GM18499 (cell line): ENCODE results near the gene UAP1L1.

Experiments
- ATAC-seq: cut with Tn5 transposase; IDR thresholded peaks from one replicate; pipeline ENCODE4 v1.9.1; 2021; ENCODE audit warnings: moderate number of reproducible peaks; ENCODE audit not compliant: insufficient read depth, unreplicated experiment

UAP1L1 gene

GRCh38 chr9:137089232-137089947, 12.1 kb downstream of the UAP1L1 start:
- ATAC-seq, result no peak

DNA sequence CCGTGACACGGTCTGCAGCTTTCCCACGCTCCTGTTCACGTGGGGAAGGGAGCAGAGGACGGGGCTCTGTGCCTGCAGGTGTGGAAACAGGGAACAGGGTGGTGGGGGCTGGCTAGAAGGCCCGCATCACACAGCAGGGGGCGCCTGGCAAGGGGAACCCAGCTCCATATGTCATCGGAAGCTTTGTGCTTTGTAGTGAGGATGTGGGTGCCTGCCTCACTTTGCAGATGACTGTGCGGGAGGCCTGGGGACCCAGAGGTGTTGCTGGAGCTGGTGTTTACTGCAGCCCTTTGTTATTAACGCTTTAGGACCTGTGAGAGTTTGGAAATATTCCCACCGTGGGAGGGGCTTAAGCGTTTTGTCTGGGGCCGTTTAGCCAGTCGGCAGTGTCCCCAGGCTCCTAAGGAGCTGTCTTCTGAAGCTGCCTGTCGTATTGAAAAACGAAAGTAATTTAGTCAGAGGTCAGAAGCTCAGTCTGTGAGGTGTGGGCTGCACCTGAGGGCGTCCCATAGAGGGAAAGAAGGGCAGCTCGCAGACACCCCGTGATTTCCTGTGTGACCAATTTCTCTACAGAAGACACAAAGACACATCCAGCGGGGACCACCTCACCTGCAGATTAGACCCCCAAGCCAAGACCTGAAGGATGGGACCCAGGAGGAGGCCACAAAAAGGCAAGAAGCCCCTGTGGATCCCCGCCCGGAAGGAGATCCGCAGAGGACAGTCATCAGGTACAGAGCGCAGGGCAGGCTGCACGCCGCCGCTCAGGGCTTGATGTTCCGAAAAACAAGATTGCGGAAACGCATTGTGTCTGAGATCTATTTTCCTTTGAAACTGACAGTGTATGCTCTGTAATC, 18.6 kb downstream of the UAP1L1 start:
- peak; percentile 50 for ATAC-seq

- ATAC-seq, result no peak
Measured at GRCh38 chr9:137096785-137097546, 19.6 kb downstream of the UAP1L1 start.

DNA sequence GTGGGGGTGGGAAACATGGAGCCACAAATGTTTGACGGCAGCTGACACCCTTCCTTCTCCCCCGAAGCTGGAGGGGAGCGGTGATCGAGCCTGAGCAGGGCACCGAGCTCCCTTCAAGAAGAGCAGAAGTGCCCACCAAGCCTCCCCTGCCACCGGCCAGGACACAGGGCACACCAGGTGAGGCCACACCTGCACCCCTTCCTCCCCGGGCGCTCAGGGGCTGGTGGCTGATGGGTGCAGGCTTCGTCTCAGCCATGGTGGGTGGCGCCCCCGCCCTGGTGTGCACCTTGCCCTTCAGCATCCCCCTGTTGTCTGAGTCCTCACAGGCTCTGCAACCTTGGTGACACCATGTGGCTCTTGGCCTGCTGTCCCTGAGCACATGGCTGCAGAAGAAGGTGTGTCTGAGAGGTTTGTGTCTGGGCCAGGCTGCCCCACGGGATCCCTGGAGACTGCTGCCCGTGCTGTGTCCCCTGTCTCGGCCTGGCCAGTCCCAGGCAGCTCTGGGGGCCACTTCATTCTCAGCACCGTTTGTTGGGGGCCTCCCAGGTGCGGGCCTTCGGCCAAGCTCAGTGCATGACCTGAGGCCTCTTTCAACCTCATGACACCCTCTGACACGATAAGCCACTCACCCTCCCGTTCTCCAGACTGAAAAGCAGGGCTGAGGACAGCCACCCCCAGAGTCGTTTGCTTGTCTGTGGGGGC, 20.6 kb downstream of the UAP1L1 start:
- no peak for ATAC-seq

- no peak for ATAC-seq
Measured at GRCh38 chr9:137099231-137099630, 21.9 kb downstream of the UAP1L1 start.

DNA sequence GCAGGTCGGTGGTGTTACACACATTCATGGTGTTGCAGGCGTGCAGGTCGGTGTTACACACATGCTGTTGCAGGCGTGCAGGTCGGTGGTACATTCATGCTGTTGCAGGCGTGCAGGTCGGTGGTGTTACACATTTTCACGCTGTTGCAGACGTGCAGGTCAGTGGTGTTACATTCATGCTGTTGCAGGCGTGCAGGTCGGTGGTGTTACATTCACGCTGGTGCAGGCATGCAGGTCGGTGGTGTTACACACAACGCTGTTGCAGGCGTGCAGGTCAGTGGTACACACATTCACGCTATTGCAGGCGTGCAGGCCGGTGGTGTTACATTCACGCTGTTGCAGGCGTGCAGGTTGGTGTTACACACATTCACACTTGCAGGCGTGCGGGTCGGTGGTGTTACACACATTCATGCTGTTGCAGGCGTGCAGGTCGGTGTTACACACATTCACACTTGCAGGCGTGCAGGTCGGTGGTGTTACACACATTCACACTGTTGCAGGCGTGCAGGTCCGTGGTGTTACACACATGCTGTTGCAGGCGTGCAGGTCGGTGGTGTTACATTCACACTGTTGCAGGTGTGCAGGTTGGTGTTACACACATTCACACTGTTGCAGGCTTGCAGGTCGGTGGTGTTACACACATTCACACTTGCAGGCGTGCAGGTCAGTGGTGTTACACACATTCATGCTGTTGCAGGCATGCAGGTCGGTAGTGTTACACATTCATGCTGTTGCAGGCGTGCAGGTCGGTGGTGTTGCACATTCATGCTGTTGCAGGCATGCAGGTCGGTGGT, 26.1 kb downstream of the UAP1L1 start:
- no peak for ATAC-seq

- no peak for ATAC-seq
Measured at GRCh38 chr9:137105814-137106661, 28.7 kb downstream of the UAP1L1 start.

DNA sequence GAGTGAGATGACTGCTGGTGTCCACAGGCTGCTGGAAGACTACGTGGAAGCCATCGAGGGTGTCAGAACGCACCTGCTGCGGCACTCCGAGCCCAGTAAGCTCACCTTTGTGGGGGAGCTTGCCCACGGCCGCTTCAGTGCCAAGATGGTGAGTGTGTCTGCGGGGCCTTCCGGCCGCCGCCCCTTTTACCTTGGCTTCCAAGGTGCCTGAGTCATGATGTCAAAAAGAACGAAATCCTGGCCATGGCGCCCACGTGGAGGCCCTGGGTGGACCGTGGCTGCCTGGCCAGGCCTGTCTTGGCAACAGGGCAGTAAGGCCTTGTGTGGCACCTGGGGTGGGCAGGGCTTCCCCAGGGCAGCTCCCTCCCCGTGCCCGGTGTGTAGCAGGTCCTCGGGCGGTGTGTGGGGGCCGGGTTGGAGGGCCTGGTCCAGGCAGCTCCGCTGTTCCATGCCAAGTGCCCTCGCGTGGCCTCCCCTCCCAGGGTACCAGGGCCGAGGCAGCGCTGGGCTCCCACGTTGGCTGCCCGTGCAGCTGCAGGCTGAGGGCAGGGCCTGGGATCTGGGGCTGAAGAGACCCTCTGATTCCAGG, 29.4 kb downstream of the UAP1L1 start:
- no peak for ATAC-seq

DNA sequence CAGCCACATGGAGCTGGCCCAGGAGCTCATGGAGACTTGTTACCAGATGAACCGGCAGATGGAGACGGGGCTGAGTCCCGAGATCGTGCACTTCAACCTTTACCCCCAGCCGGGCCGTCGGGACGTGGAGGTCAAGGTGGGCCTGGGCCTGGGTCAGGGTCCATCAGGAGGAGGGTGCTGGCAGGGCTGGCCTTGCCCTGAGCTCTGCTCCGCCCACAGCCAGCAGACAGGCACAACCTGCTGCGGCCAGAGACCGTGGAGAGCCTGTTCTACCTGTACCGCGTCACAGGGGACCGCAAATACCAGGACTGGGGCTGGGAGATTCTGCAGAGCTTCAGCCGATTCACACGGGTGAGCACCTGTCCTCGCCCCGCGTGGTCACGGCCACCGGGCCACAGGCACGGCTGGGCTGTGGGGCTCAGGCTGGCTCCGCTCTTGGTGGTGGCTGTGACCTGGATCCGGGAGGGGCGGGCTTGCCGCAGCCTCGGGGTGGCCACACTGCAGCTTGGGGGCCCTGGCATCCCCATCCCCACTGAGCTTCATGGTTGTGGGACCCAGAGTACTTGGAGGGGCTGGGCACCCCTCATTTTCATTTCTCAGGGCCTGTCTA, 30.1 kb downstream of the UAP1L1 start:
- ATAC-seq, result no peak

DNA sequence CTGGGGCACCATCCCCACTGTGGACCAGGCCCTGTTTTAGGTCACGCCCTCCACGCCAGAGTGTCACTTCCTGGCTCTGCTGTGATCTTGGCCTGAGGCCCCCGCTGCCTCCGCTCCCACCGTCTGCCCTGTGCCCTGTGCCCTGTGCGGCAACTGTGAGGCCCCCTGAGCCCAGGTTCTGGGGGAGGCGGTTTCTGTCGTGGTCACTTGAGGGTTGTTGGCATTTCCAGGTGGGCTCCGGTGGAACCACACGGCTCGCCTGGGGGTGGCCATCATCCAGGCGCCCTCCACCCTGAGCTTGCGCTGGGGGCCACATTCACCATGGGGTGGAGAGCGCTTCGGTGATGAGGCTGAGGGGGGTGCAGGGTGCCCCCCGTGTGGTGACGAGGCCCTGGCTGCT, 30.7 kb downstream of the UAP1L1 start:
- ATAC-seq, result no peak

- no peak for ATAC-seq
Measured at GRCh38 chr9:137108608-137109249, 31.4 kb downstream of the UAP1L1 start.

GRCh38 chr9:137109250-137110146, 32.2 kb downstream of the UAP1L1 start:
- no peak for ATAC-seq

- ATAC-seq, result no peak
Measured at GRCh38 chr9:137110147-137110910, 33.0 kb downstream of the UAP1L1 start.

GRCh38 chr9:137110911-137111787, 33.8 kb downstream of the UAP1L1 start:
- ATAC-seq, result no peak
